HG02763 (cell line): ENCODE data around the gene DPEP1.
"Not testable (repeated sequence)": the region's sequence is repeated elsewhere in the genome, so short reads cannot be mapped to it uniquely, and the experiment has no call there.

ENCODE experiments used
- ATAC-seq: cut with Tn5 transposase; IDR thresholded peaks from one replicate; pipeline ENCODE4 v1.9.1; 2021; ENCODE audit warnings: mild to moderate bottlenecking, moderate library complexity; ENCODE audit not compliant: unreplicated experiment

DPEP1 gene

DNA sequence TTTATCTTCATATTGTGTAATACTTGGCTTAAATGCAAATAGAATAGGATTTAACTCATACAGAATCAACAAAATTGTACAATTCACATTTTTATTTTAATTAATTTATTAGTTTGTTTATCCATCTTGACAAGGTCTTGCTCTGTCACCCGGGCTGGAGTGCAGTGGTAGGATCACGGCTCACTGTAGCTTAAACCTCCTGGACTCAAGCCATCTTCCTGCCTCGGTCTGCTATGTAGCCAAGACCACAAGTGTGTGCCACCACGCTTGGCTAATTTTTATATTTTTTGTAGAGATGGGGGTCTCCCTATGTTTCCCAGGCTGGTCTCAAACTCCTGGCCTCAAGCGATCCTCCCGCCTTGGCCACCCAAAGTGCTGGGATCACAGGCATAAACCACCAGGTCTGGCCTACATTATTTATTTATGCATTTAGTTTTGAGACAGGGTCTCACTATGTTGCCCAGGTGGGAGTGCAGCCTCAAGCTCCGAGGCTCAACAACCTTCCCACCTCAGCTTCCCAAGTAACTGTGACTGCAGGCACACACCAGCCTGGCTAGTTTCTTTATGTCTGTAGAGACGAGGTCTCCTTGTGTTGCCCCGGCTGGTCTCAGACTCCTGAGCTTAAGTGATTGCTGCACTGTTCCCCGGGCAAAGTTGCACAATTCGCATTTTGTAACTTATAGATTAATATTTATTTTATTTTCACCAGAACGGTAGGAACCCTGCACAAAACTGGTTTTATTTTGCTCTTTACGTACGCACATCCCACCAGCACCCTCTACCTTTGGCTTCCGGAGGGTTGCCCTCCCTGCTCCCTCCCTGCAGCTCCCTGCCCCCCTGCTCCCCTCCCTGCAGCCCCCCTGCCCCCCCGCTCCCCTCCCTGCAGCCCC, 4.9 kb downstream of the DPEP1 start:
- ATAC-seq, result no peak

DNA sequence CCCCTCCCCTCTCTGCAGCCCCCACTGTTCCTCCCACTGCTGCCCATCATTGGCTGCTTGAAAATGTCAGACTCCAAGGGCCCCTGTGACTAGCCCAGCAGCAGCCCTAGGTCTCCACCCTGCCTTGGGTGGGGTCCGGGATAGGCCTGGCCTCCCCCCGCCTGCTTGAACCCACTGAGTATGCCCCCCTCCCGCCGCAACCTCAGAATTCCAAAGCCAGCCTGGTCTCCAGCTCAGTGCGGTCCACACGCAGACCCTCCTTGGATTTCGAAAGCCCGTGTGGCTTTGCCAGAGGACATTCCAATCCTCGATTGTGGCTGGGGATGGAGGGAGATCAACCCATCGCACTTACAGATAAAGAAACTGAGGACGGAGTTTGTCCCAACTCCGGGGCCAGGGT, 6.4 kb downstream of the DPEP1 start:
- no peak for ATAC-seq

DNA sequence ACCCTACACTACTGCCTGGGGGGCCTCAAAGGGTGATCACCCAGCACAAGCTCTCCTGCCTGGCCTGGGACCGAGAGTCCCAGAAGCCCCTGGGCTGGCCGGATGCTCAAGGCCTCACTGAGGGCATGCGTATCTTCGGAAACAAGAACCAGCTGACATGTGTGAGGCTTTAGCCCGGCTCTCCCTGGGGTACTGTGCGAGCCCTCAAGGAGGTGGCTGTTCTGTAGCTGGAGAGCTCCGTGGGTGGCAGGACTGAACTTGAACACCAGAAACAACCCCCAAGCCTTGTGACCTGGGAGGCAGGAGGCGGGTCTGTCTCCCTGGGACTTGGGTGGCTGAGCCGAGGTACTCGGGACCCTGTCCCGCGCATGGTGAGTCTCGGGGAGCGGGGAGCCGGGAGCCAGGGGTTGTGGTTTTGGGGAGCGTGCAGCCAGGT, 7.0 kb downstream of the DPEP1 start:
- ATAC-seq, result no peak

DNA sequence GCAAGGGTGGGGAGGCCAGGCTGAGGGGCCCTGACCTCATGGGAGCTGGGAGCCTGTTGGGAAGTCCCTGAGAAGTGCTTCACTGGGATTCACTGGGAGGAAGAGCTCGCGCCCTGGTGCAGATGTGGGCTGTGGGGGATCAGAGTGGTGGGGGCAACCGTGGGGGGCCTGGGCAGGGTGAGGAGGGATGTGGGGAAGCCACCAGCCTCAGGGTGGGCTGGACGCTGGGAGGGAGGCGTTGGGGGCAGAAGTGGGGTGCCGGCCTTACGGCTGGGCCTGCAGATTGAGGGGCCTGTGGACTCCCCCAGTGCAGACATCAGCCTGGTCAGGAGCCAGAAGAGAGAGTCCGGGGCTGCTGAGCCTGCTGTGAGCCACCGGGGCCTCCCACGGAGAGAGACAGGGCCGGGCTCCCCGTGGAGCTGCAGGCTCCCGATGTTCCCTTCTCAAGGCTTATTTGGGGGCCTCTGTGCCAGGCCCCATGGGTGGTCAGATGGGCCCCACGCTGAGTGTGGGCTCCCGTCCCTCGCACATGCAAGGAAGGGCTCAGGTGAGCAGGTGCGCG, 7.8 kb downstream of the DPEP1 start:
- ATAC-seq, result no peak

GRCh38 chr16:89621698-89622409, 8.4 kb downstream of the DPEP1 start:
- ATAC-seq, result no peak

DNA sequence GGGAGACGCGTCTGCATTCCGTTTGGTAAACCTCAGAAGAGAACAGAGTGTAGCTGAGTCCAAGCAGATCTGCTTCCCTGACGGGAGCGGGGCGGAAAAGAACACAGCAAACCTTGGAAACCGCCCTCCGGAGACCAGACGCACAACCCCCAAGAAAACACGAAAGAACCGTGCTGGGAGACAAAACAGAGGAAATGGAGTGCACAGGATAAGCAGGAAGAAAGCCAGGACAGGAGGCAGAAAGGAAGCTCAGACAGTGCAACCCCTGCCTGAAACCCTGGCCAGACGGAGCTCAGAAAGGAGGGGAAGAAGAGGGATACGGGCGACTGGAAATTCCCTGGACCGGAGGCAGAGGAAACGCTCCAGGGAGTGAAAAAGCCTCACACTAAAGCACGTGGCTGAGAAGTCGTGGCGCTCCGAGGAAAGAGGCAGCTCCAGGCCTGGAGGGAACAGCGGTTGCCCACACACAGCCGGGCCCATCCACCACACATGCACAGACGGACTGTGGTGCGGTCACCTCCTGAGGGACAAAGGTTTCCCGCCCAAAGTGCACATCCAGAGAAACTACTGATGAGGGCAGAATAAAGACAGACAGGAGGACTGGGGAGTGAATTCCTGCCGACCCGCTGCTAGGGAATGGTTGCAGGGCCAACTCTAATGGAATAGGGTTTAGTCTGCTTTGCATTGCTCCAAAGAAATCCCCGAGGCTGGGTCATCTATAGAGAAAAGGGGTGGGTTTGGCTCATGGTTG, 10.2 kb downstream of the DPEP1 start:
- ATAC-seq, result no peak

- no peak for ATAC-seq
Observed at GRCh38 chr16:89624777-89625761, 11.6 kb downstream of the DPEP1 start.

- no peak for ATAC-seq
Observed at GRCh38 chr16:89629827-89630610, 16.6 kb downstream of the DPEP1 start.

DNA sequence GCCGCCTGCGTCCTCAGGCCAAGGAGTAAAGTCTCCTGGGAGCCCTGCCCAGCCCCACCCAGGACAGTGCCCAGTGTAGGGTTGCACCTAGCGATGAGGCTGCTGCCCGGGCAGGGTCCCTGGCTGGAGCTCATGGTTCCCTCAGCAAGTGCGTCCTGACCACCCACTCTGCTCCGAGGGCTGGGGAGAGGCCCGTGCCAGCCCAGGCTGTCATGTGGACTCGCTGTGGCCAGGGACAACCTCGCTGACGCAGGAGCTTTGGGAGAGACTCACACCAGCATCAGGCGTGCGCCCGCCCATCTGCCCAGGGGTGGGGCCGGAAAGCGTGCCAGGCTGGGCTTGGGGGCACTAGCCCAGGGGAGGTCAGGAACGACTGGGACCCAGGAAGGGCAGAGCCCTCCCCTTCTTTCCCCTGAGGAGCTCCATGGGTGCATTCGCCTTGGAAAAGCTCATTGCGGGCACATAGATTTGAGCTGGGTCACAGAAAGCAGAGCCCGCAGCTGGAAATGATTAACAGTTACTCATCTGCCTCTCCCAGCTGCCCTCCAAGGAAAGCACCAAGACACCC, 19.7 kb downstream of the DPEP1 start:
- ATAC-seq, result no peak

DNA sequence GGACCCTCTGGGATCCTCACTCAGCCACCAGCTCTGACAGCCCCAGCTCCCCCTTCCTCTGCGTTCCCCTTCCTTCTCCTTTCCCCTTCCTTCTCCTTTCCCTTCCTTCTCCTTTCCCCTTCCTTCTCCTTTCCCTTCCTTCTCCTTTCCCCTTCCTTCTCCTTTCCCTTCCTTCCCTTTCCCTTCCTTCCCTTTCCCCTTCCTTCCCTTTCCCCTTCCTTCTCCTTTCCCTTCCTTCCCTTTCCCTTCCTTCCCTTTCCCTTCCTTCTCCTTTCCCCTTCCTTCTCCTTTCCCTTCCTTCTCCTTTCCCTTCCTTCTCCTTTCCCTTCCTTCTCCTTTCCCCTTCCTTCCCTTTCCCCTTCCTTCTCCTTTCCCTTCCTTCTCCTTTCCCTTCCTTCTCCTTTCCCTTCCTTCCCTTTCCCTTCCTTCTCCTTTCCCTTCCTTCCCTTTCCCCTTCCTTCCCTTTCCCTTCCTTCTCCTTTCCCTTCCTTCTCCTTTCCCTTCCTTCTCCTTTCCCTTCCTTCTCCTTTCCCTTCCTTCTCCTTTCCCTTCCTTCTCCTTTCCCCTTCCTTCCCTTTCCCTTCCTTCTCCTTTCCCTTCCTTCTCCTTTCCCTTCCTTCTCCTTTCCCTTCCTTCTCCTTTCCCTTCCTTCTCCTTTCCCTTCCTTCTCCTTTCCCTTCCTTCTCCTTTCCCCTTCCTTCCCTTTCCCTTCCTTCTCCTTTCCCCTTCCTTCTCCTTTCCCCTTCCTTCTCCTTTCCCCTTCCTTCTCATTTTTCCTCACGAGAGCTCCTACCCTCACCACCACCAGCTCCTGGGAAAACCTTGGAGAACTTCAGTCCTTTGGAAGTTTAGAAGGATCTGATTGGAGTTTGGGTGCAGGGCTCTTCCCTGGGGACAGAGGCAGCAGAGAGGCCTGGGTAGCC, 21.3 kb downstream of the DPEP1 start:
- ATAC-seq, result not testable (repeated sequence)

- ATAC-seq, result no peak
Observed at GRCh38 chr16:89636663-89637062, 23.2 kb downstream of the DPEP1 start.

GRCh38 chr16:89637379-89637778, 23.9 kb downstream of the DPEP1 start:
- ATAC-seq, result no peak

GRCh38 chr16:89638455-89638854, 25.0 kb downstream of the DPEP1 start:
- ATAC-seq, result no peak

GRCh38 chr16:89639385-89639784, 25.9 kb downstream of the DPEP1 start:
- no peak for ATAC-seq

GRCh38 chr16:89641458-89642119, 28.1 kb downstream of the DPEP1 start:
- ATAC-seq, result no peak

- no peak for ATAC-seq
Observed at GRCh38 chr16:89642574-89642973, 29.1 kb downstream of the DPEP1 start.

GRCh38 chr16:89643769-89644300, 30.4 kb downstream of the DPEP1 start:
- ATAC-seq, result no peak
